ENCODE measurements around the gene ST6GAL1.

DNA sequence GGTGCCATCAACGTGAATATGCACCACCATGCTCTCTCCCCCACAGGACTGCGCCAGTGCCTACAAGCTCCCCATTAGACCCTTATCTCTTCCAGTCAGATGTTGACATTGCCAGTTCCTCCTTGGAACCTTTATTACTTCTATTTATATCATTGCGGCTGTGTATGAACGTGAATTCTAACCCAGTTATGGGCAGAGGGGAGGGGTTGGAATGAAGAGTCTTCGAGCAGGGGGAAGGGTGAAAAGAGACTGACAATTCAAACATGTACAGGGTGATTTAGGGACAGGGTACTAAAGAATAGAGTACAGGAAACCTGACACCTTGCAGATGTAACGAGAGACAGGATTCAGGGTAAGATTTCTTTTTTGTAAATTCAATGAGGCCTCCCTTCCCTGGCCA is 41.8 kb upstream of the ST6GAL1 start:
- no peak for TF ChIP-seq POLR2AphosphoS5 (IDR thresholded peaks at IDR 0.05; ENCODE audit: low read depth, low read length)
- no peak for TF ChIP-seq TAF1 (IDR thresholded peaks at IDR 0.05; ENCODE audit: borderline replicate concordance, insufficient read depth, low read length)

Data from PFSK-1 (cell line).